Activated T-cell treated with anti-CD3 and anti-CD28 coated beads, Interleukin-2, amount 50 U/mL, for 1 hour (primary cell): ENCODE data around the gene FSTL4.

Experiments
- DNase-seq: peaks from one replicate; pipeline ENCODE4 v3.0.0-alpha.2; 2020

FSTL4 gene

GRCh38 chr5:133510634-133511262 lies 101.6 kb downstream of the FSTL4 start:
- DNase-seq: no peak

- no peak for DNase-seq
Observed at GRCh38 chr5:133509742-133510079, 102.6 kb downstream of the FSTL4 start.

GRCh38 chr5:133508845-133509741 lies 103.2 kb downstream of the FSTL4 start:
- DNase-seq: no peak

GRCh38 chr5:133508331-133508730 lies 104.0 kb downstream of the FSTL4 start:
- DNase-seq: no peak

GRCh38 chr5:133506181-133506580 lies 106.2 kb downstream of the FSTL4 start:
- DNase-seq: no peak

GRCh38 chr5:133503511-133503910 lies 108.8 kb downstream of the FSTL4 start:
- DNase-seq: no peak

GRCh38 chr5:133499895-133500294 lies 112.4 kb downstream of the FSTL4 start:
- DNase-seq: no peak

- DNase-seq: no peak
Observed at GRCh38 chr5:133497608-133498348, 114.6 kb downstream of the FSTL4 start.

- no peak for DNase-seq
Observed at GRCh38 chr5:133496631-133497030, 115.7 kb downstream of the FSTL4 start.

GRCh38 chr5:133494923-133495246 lies 117.5 kb downstream of the FSTL4 start:
- DNase-seq: no peak

GRCh38 chr5:133494232-133494922 lies 118.0 kb downstream of the FSTL4 start:
- no peak for DNase-seq

- no peak for DNase-seq
Observed at GRCh38 chr5:133489632-133490031, 122.7 kb downstream of the FSTL4 start.

GRCh38 chr5:133487093-133487492 lies 125.2 kb downstream of the FSTL4 start:
- DNase-seq: no peak

GRCh38 chr5:133485468-133485867 lies 126.9 kb downstream of the FSTL4 start:
- no peak for DNase-seq

- DNase-seq: no peak
Observed at GRCh38 chr5:133483406-133484090, 128.8 kb downstream of the FSTL4 start.

- DNase-seq: no peak
Observed at GRCh38 chr5:133482028-133482427, 130.3 kb downstream of the FSTL4 start.

GRCh38 chr5:133480866-133481265 lies 131.5 kb downstream of the FSTL4 start:
- DNase-seq: no peak

GRCh38 chr5:133480366-133480765 lies 132.0 kb downstream of the FSTL4 start:
- no peak for DNase-seq

GRCh38 chr5:133478199-133478985 lies 133.9 kb downstream of the FSTL4 start:
- no peak for DNase-seq

GRCh38 chr5:133475986-133476385 lies 136.4 kb downstream of the FSTL4 start:
- no peak for DNase-seq

- DNase-seq: no peak
Observed at GRCh38 chr5:133474851-133475590, 137.3 kb downstream of the FSTL4 start.
